DOHH2 (cell line): Measurements from ENCODE around the gene HEMGN.

Source experiments
- CTCF ChIP-seq: fragments of 200-600 bp; sonication (generic); IDR thresholded peaks from one replicate; pipeline ENCODE4 v1.5.1; 2014; ENCODE audit warnings: antibody characterized with exemption, mild to moderate bottlenecking, low read depth, low read length; ENCODE audit not compliant: poor library complexity, severe bottlenecking
- EZH2phosphoT487 ChIP-seq: fragments of 200-600 bp; sonication (generic); IDR thresholded peaks from 2 replicates; pipeline ENCODE4 v1.6.1; 2017; ENCODE audit warnings: borderline replicate concordance, mild to moderate bottlenecking, antibody characterized with exemption, low read length, moderate library complexity, mixed read lengths

GRCh38 chr9:97935276-97935675, 2.7 kb downstream of the HEMGN start:
- no peak for TF ChIP-seq CTCF
- TF ChIP-seq EZH2phosphoT487, result no peak
